Measurements from ENCODE around the gene MYH16. TPM values are rescaled to one million over a fixed set of nuclear protein-coding genes. Genes with fewer than 3 reads are reported as not detected.
"Not testable (repeated sequence)": the region's sequence is repeated elsewhere in the genome, so short reads cannot be mapped to it uniquely, and the experiment has no call there.

Gene MYH16
- total RNA-seq, 2 experiments from 2014 or later: not detected

DNA sequence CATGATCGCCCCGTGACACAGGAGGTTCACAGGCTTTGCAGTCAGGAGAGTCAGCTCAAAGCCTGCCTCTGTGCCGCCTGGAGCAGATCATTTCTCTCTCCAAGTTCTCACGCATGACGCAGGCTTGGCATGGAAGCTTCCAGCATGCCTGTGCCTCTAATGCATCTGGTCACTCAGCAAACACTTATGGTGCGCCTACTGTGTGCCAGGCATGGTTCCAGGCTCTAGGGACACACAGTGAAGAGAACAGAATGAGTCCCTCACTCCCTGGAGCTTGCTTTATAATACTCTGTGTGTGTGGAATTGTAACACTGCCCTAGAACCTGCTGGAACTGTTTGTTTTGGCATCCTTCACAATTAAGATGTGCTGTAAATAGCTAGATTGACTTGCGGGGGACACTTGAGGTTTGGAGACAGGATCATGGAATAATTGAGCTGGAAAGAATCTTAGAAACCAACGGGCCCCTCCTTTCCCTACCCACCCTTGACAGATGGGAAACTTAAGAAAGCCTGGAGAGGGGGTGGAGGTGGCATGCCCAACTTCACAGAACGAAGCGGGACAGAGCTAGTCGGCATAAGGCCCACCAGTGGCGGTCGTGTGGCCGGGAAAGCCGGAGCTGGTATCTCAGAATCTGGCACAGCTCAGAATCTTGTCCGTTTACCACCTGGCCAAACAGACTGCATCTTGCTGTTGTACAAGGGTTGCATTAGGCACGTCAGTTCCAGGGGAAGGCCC, 4.6 kb upstream of the MYH16 start:
- H3K27ac Mint-ChIP-seq: no peak overlapping the region
- CTCF ChIA-PET: no interaction called here

DNA sequence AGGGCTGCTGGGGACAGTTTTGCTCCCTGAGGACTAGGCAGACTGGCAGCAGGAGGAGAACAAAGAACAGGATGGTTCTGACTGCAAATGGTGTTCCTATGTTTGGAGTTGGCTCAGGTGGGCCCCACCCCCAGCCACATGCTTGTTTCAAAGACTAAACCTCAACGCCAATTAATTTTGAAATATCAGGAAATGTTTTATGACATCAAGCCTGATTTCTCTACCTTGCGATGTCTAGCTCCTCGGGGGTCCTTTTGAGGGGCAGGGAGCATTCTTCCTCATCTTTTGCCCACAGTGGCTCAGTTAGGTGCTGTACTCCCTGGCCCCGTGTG, 4.1 kb upstream of the MYH16 start:
- Mint-ChIP-seq H3K9me3 (ENCODE audit: low read depth) (no peaks in the 10 kb centered on the region), H3K4me1 (peaks cover 15% of the 10 kb centered on the region), H3K36me3 (no peaks in the 10 kb centered on the region), H3K4me3 (no peak overlapping the region), H3K27ac (no peak overlapping the region), H3K27me3 (peaks cover 10% of the 10 kb centered on the region)
- CTCF ChIA-PET: no interaction called here
- ATAC-seq: no peak
- DNase-seq: no peak

More for the DNA sequence above, 4.6 kb upstream of the MYH16 start:
- Mint-ChIP-seq H3K4me1 (peaks cover 10% of the 10 kb centered on the region), H3K4me3 (no peak overlapping the region), H3K27me3 (peaks cover 10% of the 10 kb centered on the region), H3K36me3 (no peaks in the 10 kb centered on the region), H3K9me3 (ENCODE audit: low read depth) (no peaks in the 10 kb centered on the region)
- DNase-seq: no peak
- ATAC-seq: no peak

DNA sequence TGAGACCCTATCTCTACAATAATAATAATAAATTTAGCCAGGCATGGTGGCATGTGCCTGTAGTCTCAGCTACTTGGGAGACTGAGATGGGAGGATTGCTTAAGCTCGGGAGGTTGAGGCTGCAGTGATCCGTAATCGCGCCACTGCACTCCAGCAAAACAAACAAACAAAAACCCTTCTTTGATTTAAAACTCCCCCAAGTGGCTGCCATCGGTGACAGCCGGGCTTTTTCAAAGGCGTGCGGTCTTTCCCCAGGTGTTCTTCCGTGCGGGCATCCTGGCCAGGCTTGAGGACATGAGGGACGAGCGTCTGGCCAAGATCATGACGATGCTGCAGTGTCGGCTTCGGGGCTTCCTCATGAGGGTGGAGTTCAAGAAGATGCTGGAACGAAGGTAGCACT, 1.9 kb upstream of the MYH16 start:
- Mint-ChIP-seq H3K4me3 (no peak overlapping the region), H3K4me1 (peaks cover 27% of the 10 kb centered on the region), H3K9me3 (ENCODE audit: low read depth) (no peaks in the 10 kb centered on the region), H3K27ac (no peak overlapping the region), H3K36me3 (no peaks in the 10 kb centered on the region), H3K27me3 (peaks cover 5% of the 10 kb centered on the region)
- DNase-seq: no peak
- no peak for ATAC-seq
- CTCF ChIA-PET: no interaction called here

DNA sequence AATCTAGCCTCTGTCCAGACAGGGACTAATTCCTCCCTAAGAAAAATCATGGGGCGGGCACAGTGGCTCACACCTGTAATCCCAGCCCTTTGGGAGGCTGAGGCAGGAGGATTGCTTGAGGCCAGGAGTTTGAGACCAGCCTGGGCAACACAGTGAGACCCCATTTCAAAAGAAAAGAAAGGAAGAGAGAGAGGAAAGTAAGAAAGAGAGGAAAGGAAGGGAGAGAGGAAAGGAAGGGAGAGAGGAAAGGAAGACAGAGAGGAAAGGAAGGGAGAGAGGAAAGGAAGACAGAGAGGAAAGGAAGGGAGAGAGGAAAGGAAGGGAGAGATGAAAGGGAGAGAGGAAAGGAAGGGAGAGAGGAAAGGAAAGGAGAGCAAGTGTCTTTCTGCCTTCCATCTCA, 922 bp downstream of the MYH16 start:
- ATAC-seq; H3K27me3 Mint-ChIP-seq; H3K36me3 Mint-ChIP-seq; DNase-seq; H3K9me3 Mint-ChIP-seq (ENCODE audit: low read depth); H3K4me3 Mint-ChIP-seq: not testable (repeated sequence)
- Mint-ChIP-seq H3K4me1 (peaks cover 27% of the 10 kb centered on the region), H3K27ac (peak overlapping the region; percentile 61)
- CTCF ChIA-PET: interaction anchor here (0.6 to 2.6 kb wide), 5 partner anchors 31 to 52 kb away, joined by 3 to 13 read pairs (median 3); partner anchors contain the start of gene ARPC1A

DNA sequence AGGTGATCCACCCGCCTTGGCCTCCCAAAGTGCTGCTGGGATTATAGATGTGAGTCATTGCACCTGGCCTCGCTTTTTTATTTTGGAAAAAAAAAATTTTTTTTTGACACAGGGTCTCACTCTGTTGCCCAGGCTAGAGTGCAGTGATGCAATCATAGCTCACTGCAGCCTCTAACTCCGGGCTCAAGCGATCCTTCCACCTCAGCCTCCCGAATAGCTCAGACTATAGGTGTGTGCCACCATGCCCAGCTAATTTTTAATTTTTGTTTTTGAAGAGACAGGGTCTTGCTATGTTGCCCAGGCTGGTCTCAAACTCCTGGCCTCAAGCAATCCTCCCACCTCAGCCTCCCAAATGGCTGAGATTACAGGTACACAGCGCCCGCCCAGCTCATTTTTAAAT, 2.3 kb downstream of the MYH16 start:
- H3K27ac Mint-ChIP-seq: peak overlapping the region; percentile 12
- peaks cover 27% of the 10 kb centered on the region for H3K4me1 Mint-ChIP-seq
- H3K36me3 Mint-ChIP-seq; H3K4me3 Mint-ChIP-seq; ATAC-seq; H3K27me3 Mint-ChIP-seq; H3K9me3 Mint-ChIP-seq (ENCODE audit: low read depth); DNase-seq: not testable (repeated sequence)
- CTCF ChIA-PET: interaction anchor here (1.1 to 2.6 kb wide), 4 partner anchors 8 to 51 kb away, joined by 3 to 13 read pairs (median 4); partner anchors contain the start of gene ARPC1A

DNA sequence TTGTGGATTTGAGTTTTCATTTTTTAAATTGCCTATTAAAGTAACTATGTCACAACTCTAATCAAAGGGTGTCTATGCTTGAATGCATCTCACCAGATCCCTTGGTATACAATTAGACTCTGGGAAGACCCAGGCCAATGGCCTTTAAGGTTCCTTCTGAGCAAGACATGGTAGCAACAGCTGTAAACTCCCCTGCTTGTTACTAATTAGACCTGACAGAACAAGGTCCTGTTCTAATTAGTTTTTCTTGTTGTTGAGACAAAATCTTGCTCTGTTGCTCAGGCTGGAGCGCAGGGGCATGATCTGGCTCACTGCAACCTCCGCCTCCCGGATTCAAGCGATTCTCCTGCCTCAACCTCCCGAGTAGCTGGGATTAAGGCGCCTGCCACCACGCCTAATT, 2.9 kb downstream of the MYH16 start:
- peaks cover 27% of the 10 kb centered on the region for H3K4me1 Mint-ChIP-seq
- H3K27ac Mint-ChIP-seq: no peak overlapping the region
- DNase-seq (no peak), ATAC-seq (no peak)
- no peak overlapping the region for H3K4me3 Mint-ChIP-seq
- no peaks in the 10 kb centered on the region for H3K27me3 Mint-ChIP-seq
- H3K36me3 Mint-ChIP-seq: no peaks in the 10 kb centered on the region
- CTCF ChIA-PET: interaction anchor here (1.7 to 2.6 kb wide), 2 partner anchors 38 to 50 kb away, joined by 4 to 13 read pairs; partner anchors contain the start of gene ARPC1A
- no peaks in the 10 kb centered on the region for H3K9me3 Mint-ChIP-seq (ENCODE audit: low read depth)

DNA sequence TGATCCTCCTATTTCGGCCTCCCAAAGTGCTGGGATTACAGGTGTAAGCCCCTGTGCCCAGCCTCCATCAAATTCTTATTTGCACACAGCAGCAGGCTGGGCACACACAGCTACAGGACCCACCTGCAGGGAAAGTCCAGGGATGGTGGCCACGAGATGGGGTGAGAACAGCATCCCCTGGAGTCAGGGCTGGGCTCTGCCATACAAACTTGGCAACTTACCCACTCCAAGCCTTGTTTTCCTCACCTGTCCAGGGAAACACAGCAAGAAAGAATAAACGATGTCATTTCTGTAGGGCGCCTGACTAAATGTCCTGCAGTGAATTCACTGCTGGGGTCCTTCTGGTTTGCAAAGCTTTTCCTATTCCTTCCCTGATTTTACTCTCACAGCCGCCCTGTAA, 5.5 kb downstream of the MYH16 start:
- Mint-ChIP-seq H3K4me3 (no peak overlapping the region), H3K9me3 (ENCODE audit: low read depth) (no peaks in the 10 kb centered on the region), H3K27ac (no peak overlapping the region), H3K4me1 (peaks cover 15% of the 10 kb centered on the region), H3K27me3 (no peaks in the 10 kb centered on the region), H3K36me3 (no peaks in the 10 kb centered on the region)
- CTCF ChIA-PET: no interaction called here
- DNase-seq (no peak), ATAC-seq (no peak)

DNA sequence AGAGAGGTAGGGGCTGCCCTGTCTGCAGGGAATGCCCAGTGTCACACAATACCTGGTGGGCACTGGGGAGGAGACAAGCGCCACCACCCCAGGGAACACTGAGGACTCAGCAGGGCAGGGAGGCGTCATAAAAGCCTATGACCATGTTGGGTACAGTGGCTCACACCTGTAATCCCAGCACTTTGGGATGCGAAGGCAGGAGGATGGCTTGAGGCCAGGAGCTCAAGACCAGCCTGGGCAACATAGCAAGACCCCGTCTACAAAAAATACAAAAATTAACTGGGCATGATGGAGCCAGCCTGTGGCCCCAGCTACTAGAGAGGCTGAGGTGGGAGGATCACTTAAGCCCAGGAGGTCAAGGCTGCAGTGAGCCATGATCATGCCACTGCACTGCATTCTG, 11.5 kb downstream of the MYH16 start:
- H3K4me1 Mint-ChIP-seq; ATAC-seq; H3K9me3 Mint-ChIP-seq (ENCODE audit: low read depth); H3K27ac Mint-ChIP-seq; CTCF ChIA-PET; H3K27me3 Mint-ChIP-seq; H3K4me3 Mint-ChIP-seq; DNase-seq; H3K36me3 Mint-ChIP-seq: not testable (repeated sequence)

DNA sequence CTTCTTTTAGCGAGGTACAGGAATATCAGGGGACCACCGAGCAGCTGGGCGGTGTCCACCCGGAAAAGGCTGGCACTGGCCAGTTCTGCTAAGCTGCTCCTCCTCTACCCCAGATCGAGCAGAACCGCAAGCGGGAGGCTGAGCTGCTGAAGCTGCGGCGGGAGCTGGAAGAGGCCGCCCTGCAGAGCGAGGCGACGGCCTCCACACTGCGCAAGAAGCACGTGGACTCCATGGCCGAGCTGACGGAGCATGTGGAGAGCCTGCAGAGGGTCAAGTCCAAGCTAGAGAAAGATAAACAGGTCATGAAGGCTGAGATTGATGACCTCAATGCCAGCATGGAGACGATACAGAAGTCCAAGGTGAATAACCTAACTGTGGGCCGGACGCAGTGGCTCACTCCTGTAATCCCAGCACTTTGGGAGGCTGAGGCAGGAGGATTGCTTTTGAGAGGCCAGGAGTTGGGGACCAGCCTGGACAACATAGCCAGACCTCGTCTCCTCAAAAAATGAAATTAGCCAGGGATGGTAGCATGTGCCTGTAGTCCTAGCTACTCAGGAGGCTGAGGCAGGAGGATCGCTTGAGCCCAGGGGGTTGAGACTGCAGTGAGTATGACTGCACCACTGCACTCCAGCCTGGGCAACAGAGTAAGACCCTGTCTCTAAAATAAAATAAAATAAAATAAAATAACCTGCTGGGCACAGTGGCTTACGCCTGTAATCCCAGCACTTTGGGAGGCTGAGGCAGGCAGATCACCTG, 15.3 kb downstream of the MYH16 start:
- DNase-seq (no peak), ATAC-seq (no peak)
- CTCF ChIA-PET: interaction anchor here (0.6 to 0.7 kb wide), 2 partner anchors 11 to 22 kb away, joined by 3 to 4 read pairs; no protein-coding TSS in a partner anchor
- Mint-ChIP-seq H3K36me3 (no peaks in the 10 kb centered on the region), H3K4me3 (no peak overlapping the region), H3K4me1 (no peaks in the 10 kb centered on the region), H3K27ac (no peak overlapping the region), H3K27me3 (no peaks in the 10 kb centered on the region), H3K9me3 (ENCODE audit: low read depth) (no peaks in the 10 kb centered on the region)

DNA sequence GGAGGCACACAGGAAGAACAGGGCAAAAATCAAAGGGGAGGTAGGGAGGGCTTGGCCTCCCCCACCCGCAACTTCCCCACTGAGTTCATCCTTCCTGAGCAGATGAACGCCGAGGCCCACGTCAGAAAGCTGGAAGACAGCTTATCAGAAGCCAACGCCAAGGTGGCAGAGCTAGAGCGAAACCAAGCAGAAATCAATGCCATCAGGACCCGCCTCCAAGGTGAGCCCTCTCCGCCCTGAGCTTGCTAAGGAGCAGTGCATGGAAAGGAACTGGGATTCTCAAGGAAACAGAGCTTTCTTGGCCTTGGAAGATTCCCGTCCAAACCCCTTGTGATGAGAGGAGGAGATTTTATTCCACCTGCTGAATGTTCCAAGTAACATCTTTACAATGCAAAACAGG, 16.5 kb downstream of the MYH16 start:
- Mint-ChIP-seq H3K36me3 (no peaks in the 10 kb centered on the region), H3K4me1 (no peaks in the 10 kb centered on the region), H3K27ac (no peak overlapping the region), H3K9me3 (ENCODE audit: low read depth) (no peaks in the 10 kb centered on the region), H3K27me3 (no peaks in the 10 kb centered on the region), H3K4me3 (no peak overlapping the region)
- DNase-seq (no peak), ATAC-seq (no peak)
- CTCF ChIA-PET: no interaction called here

DNA sequence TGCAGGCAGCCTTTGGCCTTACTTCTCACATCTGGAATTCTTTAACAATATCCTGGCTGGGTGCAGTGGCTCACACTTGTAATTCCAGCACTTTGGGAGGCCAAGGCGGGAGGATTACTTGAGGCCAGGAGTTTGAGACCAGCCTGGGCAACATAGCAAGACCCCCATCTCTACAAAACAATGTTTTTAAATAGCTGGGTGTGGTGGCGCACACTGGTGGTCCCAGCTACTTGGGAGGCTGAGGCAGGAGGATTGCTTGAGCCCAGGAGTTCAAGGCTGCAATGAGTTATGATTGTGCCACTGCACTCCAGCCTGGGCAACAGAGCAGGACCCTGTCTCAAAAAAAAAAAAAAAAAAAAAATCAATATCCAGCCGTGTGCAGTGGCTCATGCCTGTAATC, 17.5 kb downstream of the MYH16 start:
- H3K4me3 Mint-ChIP-seq; ATAC-seq; H3K9me3 Mint-ChIP-seq (ENCODE audit: low read depth); H3K27ac Mint-ChIP-seq; H3K4me1 Mint-ChIP-seq; H3K36me3 Mint-ChIP-seq; DNase-seq; H3K27me3 Mint-ChIP-seq: not testable (repeated sequence)
- CTCF ChIA-PET: interaction anchor here (1.2 kb wide), 1 partner anchor 23 kb away, joined by 4 read pairs; no protein-coding TSS in a partner anchor

DNA sequence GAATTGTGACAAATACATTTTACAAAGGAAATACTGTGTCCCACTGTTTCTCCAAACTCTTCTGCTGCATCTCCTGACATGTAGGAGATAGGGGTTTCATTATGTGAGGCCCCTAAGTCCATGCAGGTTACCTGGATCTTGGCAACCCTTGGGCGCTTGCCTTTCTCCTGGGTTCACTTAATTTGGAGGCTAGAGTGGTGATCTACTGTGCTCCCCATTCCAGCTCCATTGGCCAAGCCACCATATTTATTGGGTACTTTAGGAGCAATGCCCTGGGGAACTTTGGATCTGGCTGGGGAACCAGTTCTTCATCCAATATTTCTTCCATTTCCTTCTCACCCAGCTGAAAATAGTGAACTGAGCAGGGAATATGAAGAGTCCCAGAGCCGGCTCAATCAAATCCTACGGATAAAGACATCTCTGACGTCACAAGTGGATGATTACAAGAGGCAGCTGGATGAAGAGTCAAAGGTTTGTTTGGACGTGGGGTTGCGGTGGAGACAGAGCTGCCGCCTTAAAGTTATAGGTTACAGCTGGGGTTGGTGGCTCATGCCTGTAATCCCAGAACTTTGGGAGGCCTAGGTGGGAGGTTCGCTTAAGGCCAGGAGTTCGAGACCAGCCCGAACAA, 18.5 kb downstream of the MYH16 start:
- CTCF ChIA-PET: interaction anchor here (1.2 kb wide), 1 partner anchor 22 kb away, joined by 4 read pairs; no protein-coding TSS in a partner anchor
- no peaks in the 10 kb centered on the region for H3K27me3 Mint-ChIP-seq
- H3K4me1 Mint-ChIP-seq: no peaks in the 10 kb centered on the region

DNA sequence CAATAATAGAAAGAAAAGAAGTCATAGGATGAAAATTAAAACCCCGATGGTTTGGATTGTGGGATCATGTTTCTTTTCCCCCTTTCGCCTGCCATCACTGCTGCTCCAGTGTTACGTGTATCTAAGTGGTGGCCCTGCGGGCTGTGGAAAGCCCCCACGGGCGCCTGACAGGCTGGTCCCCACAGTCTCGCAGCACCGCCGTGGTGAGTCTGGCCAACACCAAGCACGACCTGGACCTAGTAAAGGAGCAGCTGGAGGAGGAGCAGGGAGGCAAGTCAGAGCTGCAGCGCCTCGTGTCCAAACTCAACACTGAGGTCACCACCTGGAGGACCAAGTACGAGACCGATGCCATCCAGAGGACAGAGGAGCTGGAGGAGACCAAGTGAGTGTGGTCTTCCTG, 19.5 kb downstream of the MYH16 start:
- no peaks in the 10 kb centered on the region for H3K36me3 Mint-ChIP-seq
- H3K27ac Mint-ChIP-seq: no peak overlapping the region
- H3K9me3 Mint-ChIP-seq (ENCODE audit: low read depth): no peaks in the 10 kb centered on the region
- no peak overlapping the region for H3K4me3 Mint-ChIP-seq
- DNase-seq (no peak), ATAC-seq (no peak)
- no peaks in the 10 kb centered on the region for H3K27me3 Mint-ChIP-seq
- CTCF ChIA-PET: no interaction called here
- H3K4me1 Mint-ChIP-seq: no peaks in the 10 kb centered on the region

More for the DNA sequence above, 18.5 kb downstream of the MYH16 start:
- Mint-ChIP-seq H3K4me3 (no peak overlapping the region), H3K9me3 (ENCODE audit: low read depth) (no peaks in the 10 kb centered on the region), H3K36me3 (no peaks in the 10 kb centered on the region), H3K27ac (no peak overlapping the region)
- no peak for DNase-seq
- ATAC-seq: no peak

All from activated CD8-positive, alpha-beta memory T cell treated with anti-CD3 and anti-CD28 coated beads, Interleukin-2, amount 10 ng/mL, durations not matched to agents 7 days and 5 days (primary cell).